HEK293 (cell line): Measurements from ENCODE around the gene LHFPL6.
A peak's percentile ranks its signal among the peaks of the same experiment; 100 is the strongest.

Experiments
- CTCF ChIA-PET: fragments of 350-600 bp; formaldehyde crosslinking; extraction: SDS; loops from one replicate; lab custom pipeline; 2021; ENCODE audit warnings: antibody characterized with exemption; lab: Yijun Ruan, JAX
- POLR2A ChIA-PET: fragments of 300-600 bp; formaldehyde crosslinking; extraction: SDS; loops from one replicate; lab custom pipeline; 2020; ENCODE audit warnings: antibody characterized with exemption, inconsistent platforms; lab: Yijun Ruan, JAX
- H3K27ac ChIP-seq: fragments of 200-500 bp; sonication (Bioruptor generic); 2 replicates; pipeline ENCODE4 v1.5.1; 2014; ENCODE audit warnings: low read depth, low read length, control low read depth, inconsistent platforms; ENCODE audit errors: extremely low read depth
- H3K36me3 ChIP-seq, 2 experiments: fragments of 200-500 bp in 1 of 2; sonication (Bioruptor generic) in 1 of 2; 1 replicate in 1 of 2; 2 replicates in 1 of 2; pipeline ENCODE4 v1.5.1; 2014 to 2017; ENCODE audit warnings: inconsistent platforms in 2 of 2, low read length in 2 of 2; ENCODE audit not compliant: control insufficient read depth in 2 of 2, insufficient read depth in 1 of 2
- H3K4me1 ChIP-seq: fragments of 200-500 bp; sonication (Bioruptor generic); 2 replicates; pipeline ENCODE4 v1.5.1; 2014; ENCODE audit warnings: mild to moderate bottlenecking, low read length, inconsistent platforms; ENCODE audit not compliant: control insufficient read depth, insufficient read depth
- H3K4me3 ChIP-seq: 2 replicates; pipeline ENCODE4 v1.5.1; 2011; ENCODE audit warnings: low read depth, mild to moderate bottlenecking, control low read depth, low read length, moderate library complexity
- H3K9me3 ChIP-seq: fragments of 200-500 bp; sonication (Bioruptor generic); 2 replicates; pipeline ENCODE4 v1.5.1; 2014; ENCODE audit warnings: low read depth, low read length, inconsistent platforms; ENCODE audit not compliant: control insufficient read depth, insufficient read depth
- BCL11B ChIP-seq: fragments of 450-650 bp; formaldehyde crosslinking; IDR thresholded peaks from 2 replicates; pipeline ENCODE4 v1.5.1; 2016; ENCODE audit warnings: low read depth, missing biosample characterization, missing genetic modification characterization
- HOXD13 ChIP-seq: sonication (generic); formaldehyde crosslinking; IDR thresholded peaks from 2 replicates; pipeline ENCODE4 v1.8.0; 2022; ENCODE audit warnings: missing genetic modification reagents, borderline replicate concordance
- REST ChIP-seq: fragments of 450-650 bp; formaldehyde crosslinking; IDR thresholded peaks from 2 replicates; pipeline ENCODE4 v1.5.1; 2016; ENCODE audit warnings: missing biosample characterization, missing genetic modification characterization
- ZNF132 ChIP-seq: fragments of 450-650 bp; formaldehyde crosslinking; IDR thresholded peaks from 2 replicates; pipeline ENCODE4 v1.5.1; 2017; ENCODE audit warnings: missing biosample characterization, missing genetic modification characterization, borderline replicate concordance
- ZNF157 ChIP-seq: fragments of 450-650 bp; formaldehyde crosslinking; IDR thresholded peaks from 2 replicates; pipeline ENCODE4 v1.5.1; 2016; ENCODE audit warnings: missing biosample characterization, missing genetic modification characterization
- ZNF169 ChIP-seq: fragments of 450-650 bp; formaldehyde crosslinking; IDR thresholded peaks from 2 replicates; pipeline ENCODE4 v1.5.1; 2016; ENCODE audit warnings: missing biosample characterization, missing genetic modification characterization
- ZNF211 ChIP-seq: fragments of 450-650 bp; formaldehyde crosslinking; IDR thresholded peaks from 2 replicates; pipeline ENCODE4 v1.5.1; 2016; ENCODE audit warnings: low read depth, missing biosample characterization, missing genetic modification characterization
- ZNF335 ChIP-seq: fragments of 450-650 bp; formaldehyde crosslinking; conservative IDR thresholded peaks from 2 replicates; pipeline ENCODE4 v1.5.1; 2016; ENCODE audit warnings: missing biosample characterization, missing genetic modification characterization
- ZNF433 ChIP-seq: fragments of 450-650 bp; formaldehyde crosslinking; IDR thresholded peaks from 2 replicates; pipeline ENCODE4 v1.5.1; 2016; ENCODE audit warnings: missing biosample characterization, missing genetic modification characterization, low read depth
- ZNF785 ChIP-seq: fragments of 450-650 bp; formaldehyde crosslinking; IDR thresholded peaks from 2 replicates; pipeline ENCODE4 v1.5.1; 2016; ENCODE audit warnings: missing biosample characterization, missing genetic modification characterization
- TF ChIP-seq, protein P1 (sequence below): fragments of 450-650 bp; formaldehyde crosslinking; IDR thresholded peaks from 2 replicates; pipeline ENCODE4 v1.5.1; 2016; ENCODE audit warnings: missing biosample characterization, missing genetic modification characterization, borderline replicate concordance
- TF ChIP-seq, protein P2 (sequence below): fragments of 450-650 bp; formaldehyde crosslinking; IDR thresholded peaks from 2 replicates; pipeline ENCODE4 v1.5.1; 2017; ENCODE audit warnings: missing biosample characterization, missing genetic modification characterization

The LHFPL6 gene

GRCh38 chr13:39455521-39456175 lies 147.3 kb downstream of the LHFPL6 start (continued):
- TF ChIP-seq, protein P1, sequence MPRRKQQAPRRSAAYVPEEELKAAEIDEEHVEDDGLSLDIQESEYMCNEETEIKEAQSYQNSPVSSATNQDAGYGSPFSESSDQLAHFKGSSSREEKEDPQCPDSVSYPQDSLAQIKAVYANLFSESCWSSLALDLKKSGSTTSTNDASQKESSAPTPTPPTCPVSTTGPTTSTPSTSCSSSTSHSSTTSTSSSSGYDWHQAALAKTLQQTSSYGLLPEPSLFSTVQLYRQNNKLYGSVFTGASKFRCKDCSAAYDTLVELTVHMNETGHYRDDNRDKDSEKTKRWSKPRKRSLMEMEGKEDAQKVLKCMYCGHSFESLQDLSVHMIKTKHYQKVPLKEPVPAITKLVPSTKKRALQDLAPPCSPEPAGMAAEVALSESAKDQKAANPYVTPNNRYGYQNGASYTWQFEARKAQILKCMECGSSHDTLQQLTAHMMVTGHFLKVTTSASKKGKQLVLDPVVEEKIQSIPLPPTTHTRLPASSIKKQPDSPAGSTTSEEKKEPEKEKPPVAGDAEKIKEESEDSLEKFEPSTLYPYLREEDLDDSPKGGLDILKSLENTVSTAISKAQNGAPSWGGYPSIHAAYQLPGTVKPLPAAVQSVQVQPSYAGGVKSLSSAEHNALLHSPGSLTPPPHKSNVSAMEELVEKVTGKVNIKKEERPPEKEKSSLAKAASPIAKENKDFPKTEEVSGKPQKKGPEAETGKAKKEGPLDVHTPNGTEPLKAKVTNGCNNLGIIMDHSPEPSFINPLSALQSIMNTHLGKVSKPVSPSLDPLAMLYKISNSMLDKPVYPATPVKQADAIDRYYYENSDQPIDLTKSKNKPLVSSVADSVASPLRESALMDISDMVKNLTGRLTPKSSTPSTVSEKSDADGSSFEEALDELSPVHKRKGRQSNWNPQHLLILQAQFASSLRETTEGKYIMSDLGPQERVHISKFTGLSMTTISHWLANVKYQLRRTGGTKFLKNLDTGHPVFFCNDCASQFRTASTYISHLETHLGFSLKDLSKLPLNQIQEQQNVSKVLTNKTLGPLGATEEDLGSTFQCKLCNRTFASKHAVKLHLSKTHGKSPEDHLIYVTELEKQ: no peak
- TF ChIP-seq HOXD13 (CRISPR knock-in tag) (no peak), ZNF433 (tag by site-specific recombination) (no peak), REST (tag by site-specific recombination) (no peak)

DNA sequence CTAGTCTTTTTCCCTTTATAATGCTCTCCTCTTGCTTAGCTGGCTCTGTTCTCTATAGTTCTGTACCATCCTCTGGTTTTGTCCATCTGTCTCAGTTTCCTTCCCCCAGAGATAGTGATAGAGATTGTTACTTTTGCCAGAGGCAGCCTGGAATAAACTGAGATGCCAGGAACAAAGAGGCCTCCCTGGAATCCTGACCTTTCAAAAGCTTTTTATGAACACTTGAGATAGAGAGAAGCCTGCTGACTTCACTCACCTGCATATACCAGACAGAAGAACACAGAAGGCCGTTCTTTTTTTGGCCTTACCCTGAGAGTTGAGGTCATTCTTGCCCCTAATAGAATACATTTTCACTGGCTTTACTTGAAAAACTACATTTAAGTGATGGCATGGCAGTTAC lies 150.2 kb downstream of the LHFPL6 start:
- Histone ChIP-seq H3K27ac (no peak overlapping the region), H3K4me3 (no peak overlapping the region), H3K36me3 (no peaks in the 10 kb centered on the region), H3K4me1 (peaks cover 12% of the 10 kb centered on the region), H3K9me3 (no peaks in the 10 kb centered on the region)
- ChIA-PET POLR2A (no interaction called here), CTCF (no interaction called here)
- no peak for TF ChIP-seq ZNF785
- no peak for TF ChIP-seq ZNF157 (tag by site-specific recombination)
- no peak for TF ChIP-seq ZNF169 (tag by site-specific recombination)
- TF ChIP-seq ZNF211 (tag by site-specific recombination): no peak

GRCh38 chr13:39452417-39452816 lies 150.6 kb downstream of the LHFPL6 start:
- H3K4me3 ChIP-seq: no peak overlapping the region
- no peaks in the 10 kb centered on the region for H3K9me3 ChIP-seq
- peaks cover 12% of the 10 kb centered on the region for H3K4me1 ChIP-seq
- TF ChIP-seq BCL11B (tag by site-specific recombination): no peak
- TF ChIP-seq, protein P2, sequence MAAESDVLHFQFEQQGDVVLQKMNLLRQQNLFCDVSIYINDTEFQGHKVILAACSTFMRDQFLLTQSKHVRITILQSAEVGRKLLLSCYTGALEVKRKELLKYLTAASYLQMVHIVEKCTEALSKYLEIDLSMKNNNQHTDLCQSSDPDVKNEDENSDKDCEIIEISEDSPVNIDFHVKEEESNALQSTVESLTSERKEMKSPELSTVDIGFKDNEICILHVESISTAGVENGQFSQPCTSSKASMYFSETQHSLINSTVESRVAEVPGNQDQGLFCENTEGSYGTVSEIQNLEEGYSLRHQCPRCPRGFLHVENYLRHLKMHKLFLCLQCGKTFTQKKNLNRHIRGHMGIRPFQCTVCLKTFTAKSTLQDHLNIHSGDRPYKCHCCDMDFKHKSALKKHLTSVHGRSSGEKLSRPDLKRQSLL (tag by site-specific recombination): no peak
- TF ChIP-seq ZNF335 (tag by site-specific recombination): no peak
- no peak for TF ChIP-seq ZNF132
- H3K36me3 ChIP-seq: no peaks in the 10 kb centered on the region
- ChIA-PET CTCF (interaction anchor here (0.5 to 0.7 kb wide), 2 partner anchors 148 to 166 kb away, joined by 3 read pairs; no protein-coding TSS in a partner anchor), POLR2A (no interaction called here)
- peak overlapping the region; percentile 41; the same call in 1 of the 2 replicates for H3K27ac ChIP-seq
